Measurements from ENCODE around the gene MDM1. TPM values are rescaled to one million over a fixed set of nuclear protein-coding genes. Genes with fewer than 3 reads are reported as not detected.

MDM1 gene
- total and polyA plus RNA-seq, 4 donors, result 23.1 to 36.3 (median 34.5) TPM

GRCh38 chr12:68342966-68343365 is 10.8 kb upstream of the MDM1 start:
- Histone ChIP-seq H3K4me1 (ENCODE audit: control insufficient read depth, insufficient read depth, low read length) (no peaks in the 10 kb centered on the region), H3K27ac (ENCODE audit: low read depth, low read length) (no peak overlapping the region), H3K4me3 (ENCODE audit: low read depth, low read length) (no peak overlapping the region), H3K36me3 (ENCODE audit: control insufficient read depth, insufficient read depth, low read length) (no peaks in the 10 kb centered on the region), H3K9me3 (ENCODE audit: control insufficient read depth, insufficient read depth, low read length) (no peaks in the 10 kb centered on the region), H3K27me3 (ENCODE audit: control insufficient read depth, insufficient read depth, low read length) (no peaks in the 10 kb centered on the region)
- 70% methylated on average over 2 of the region's 3 CpGs for WGBS (ENCODE audit: insufficient coverage)
- DNase-seq (ENCODE audit: low read depth in 4 of 6, low spot score in 6 of 6), result peak in 1 of 6 donors; percentile 27

- H3K4me1 ChIP-seq (ENCODE audit: control insufficient read depth, insufficient read depth, low read length), result peaks cover 2% of the 10 kb centered on the region
- H3K36me3 ChIP-seq (ENCODE audit: control insufficient read depth, insufficient read depth, low read length), result no peaks in the 10 kb centered on the region
- no peak overlapping the region for H3K27ac ChIP-seq (ENCODE audit: low read depth, low read length)
- no peak overlapping the region for H3K4me3 ChIP-seq (ENCODE audit: low read depth, low read length)
- H3K9me3 ChIP-seq (ENCODE audit: control insufficient read depth, insufficient read depth, low read length), result no peaks in the 10 kb centered on the region
- no peaks in the 10 kb centered on the region for H3K27me3 ChIP-seq (ENCODE audit: control insufficient read depth, insufficient read depth, low read length)
- DNase-seq (ENCODE audit: low read depth in 4 of 6, low spot score in 6 of 6), result no peak
- 80% methylated on average over 1 of the region's 2 CpGs for WGBS (ENCODE audit: insufficient coverage)
These were observed 9.7 kb upstream of the MDM1 start for GRCh38 chr12:68341822-68342221.

GRCh38 chr12:68340404-68341270 is 8.5 kb upstream of the MDM1 start:
- Histone ChIP-seq H3K27me3 (ENCODE audit: control insufficient read depth, insufficient read depth, low read length) (no peaks in the 10 kb centered on the region), H3K9me3 (ENCODE audit: control insufficient read depth, insufficient read depth, low read length) (no peaks in the 10 kb centered on the region), H3K4me1 (ENCODE audit: control insufficient read depth, insufficient read depth, low read length) (peaks cover 2% of the 10 kb centered on the region), H3K27ac (ENCODE audit: low read depth, low read length) (no peak overlapping the region), H3K36me3 (ENCODE audit: control insufficient read depth, insufficient read depth, low read length) (no peaks in the 10 kb centered on the region), H3K4me3 (ENCODE audit: low read depth, low read length) (no peak overlapping the region)
- DNase-seq (ENCODE audit: low read depth in 4 of 6, low spot score in 6 of 6), result no peak
- WGBS (ENCODE audit: insufficient coverage), result 72% methylated on average over 4 of the region's 8 CpGs

- Histone ChIP-seq H3K27me3 (ENCODE audit: control insufficient read depth, insufficient read depth, low read length) (no peaks in the 10 kb centered on the region), H3K27ac (ENCODE audit: low read depth, low read length) (no peak overlapping the region), H3K4me1 (ENCODE audit: control insufficient read depth, insufficient read depth, low read length) (peaks cover 2% of the 10 kb centered on the region), H3K4me3 (ENCODE audit: low read depth, low read length) (no peak overlapping the region), H3K36me3 (ENCODE audit: control insufficient read depth, insufficient read depth, low read length) (no peaks in the 10 kb centered on the region), H3K9me3 (ENCODE audit: control insufficient read depth, insufficient read depth, low read length) (no peaks in the 10 kb centered on the region)
- DNase-seq (ENCODE audit: low read depth in 4 of 6, low spot score in 6 of 6), result peak in 2 of 6 donors; percentile 78
- 11% methylated on average over 3 of the region's 4 CpGs for WGBS (ENCODE audit: insufficient coverage)
These were observed 4.7 kb upstream of the MDM1 start for GRCh38 chr12:68336889-68337303.

- peak in 1 of 6 donors; percentile 31 for DNase-seq (ENCODE audit: low read depth in 4 of 6, low spot score in 6 of 6)
- H3K4me1 ChIP-seq (ENCODE audit: control insufficient read depth, insufficient read depth, low read length), result peaks cover 2% of the 10 kb centered on the region
- H3K27me3 ChIP-seq (ENCODE audit: control insufficient read depth, insufficient read depth, low read length), result no peaks in the 10 kb centered on the region
- H3K4me3 ChIP-seq (ENCODE audit: low read depth, low read length), result no peak overlapping the region
- no CpG with 5 or more reads among the region's 3 CpGs for WGBS (ENCODE audit: insufficient coverage)
- H3K27ac ChIP-seq (ENCODE audit: low read depth, low read length), result no peak overlapping the region
- no peaks in the 10 kb centered on the region for H3K9me3 ChIP-seq (ENCODE audit: control insufficient read depth, insufficient read depth, low read length)
- H3K36me3 ChIP-seq (ENCODE audit: control insufficient read depth, insufficient read depth, low read length), result no peaks in the 10 kb centered on the region
These were observed 3.3 kb upstream of the MDM1 start for GRCh38 chr12:68335462-68335861.

- no peak overlapping the region for H3K27ac ChIP-seq (ENCODE audit: low read depth, low read length)
These were observed 2.0 kb upstream of the MDM1 start for GRCh38 chr12:68334132-68334531.

GRCh38 chr12:68332728-68333630 is 817 bp upstream of the MDM1 start:
- peaks cover 2% of the 10 kb centered on the region for H3K4me1 ChIP-seq (ENCODE audit: control insufficient read depth, insufficient read depth, low read length)
- H3K27ac ChIP-seq (ENCODE audit: low read depth, low read length), result peak overlapping the region; percentile 79
- H3K9me3 ChIP-seq (ENCODE audit: control insufficient read depth, insufficient read depth, low read length), result no peaks in the 10 kb centered on the region
- WGBS (ENCODE audit: insufficient coverage), result 30% methylated on average over 9 of the region's 18 CpGs
- no peaks in the 10 kb centered on the region for H3K27me3 ChIP-seq (ENCODE audit: control insufficient read depth, insufficient read depth, low read length)
- H3K4me3 ChIP-seq (ENCODE audit: low read depth, low read length), result peak overlapping the region; percentile 86
- no peaks in the 10 kb centered on the region for H3K36me3 ChIP-seq (ENCODE audit: control insufficient read depth, insufficient read depth, low read length)
- DNase-seq (ENCODE audit: low read depth in 4 of 6, low spot score in 6 of 6), result peak in 1 of 6 donors; percentile 54

More at GRCh38 chr12:68334132-68334531, 2.0 kb upstream of the MDM1 start:
- 30% methylated on average over 3 of the region's 4 CpGs for WGBS (ENCODE audit: insufficient coverage)
- H3K27me3 ChIP-seq (ENCODE audit: control insufficient read depth, insufficient read depth, low read length), result no peaks in the 10 kb centered on the region
- peaks cover 2% of the 10 kb centered on the region for H3K4me1 ChIP-seq (ENCODE audit: control insufficient read depth, insufficient read depth, low read length)
- no peaks in the 10 kb centered on the region for H3K36me3 ChIP-seq (ENCODE audit: control insufficient read depth, insufficient read depth, low read length)
- H3K9me3 ChIP-seq (ENCODE audit: control insufficient read depth, insufficient read depth, low read length), result no peaks in the 10 kb centered on the region
- no peak overlapping the region for H3K4me3 ChIP-seq (ENCODE audit: low read depth, low read length)
- DNase-seq (ENCODE audit: low read depth in 4 of 6, low spot score in 6 of 6), result peak in 1 of 6 donors; percentile 68

- no peaks in the 10 kb centered on the region for H3K4me1 ChIP-seq (ENCODE audit: control insufficient read depth, insufficient read depth, low read length)
- peak overlapping the region; percentile 86 for H3K4me3 ChIP-seq (ENCODE audit: low read depth, low read length)
- no peaks in the 10 kb centered on the region for H3K36me3 ChIP-seq (ENCODE audit: control insufficient read depth, insufficient read depth, low read length)
- WGBS (ENCODE audit: insufficient coverage), result 0% methylated on average over 2 of the region's 9 CpGs
- no peak overlapping the region for H3K27ac ChIP-seq (ENCODE audit: low read depth, low read length)
- no peaks in the 10 kb centered on the region for H3K9me3 ChIP-seq (ENCODE audit: control insufficient read depth, insufficient read depth, low read length)
- no peak for DNase-seq (ENCODE audit: low read depth in 4 of 6, low spot score in 6 of 6)
- H3K27me3 ChIP-seq (ENCODE audit: control insufficient read depth, insufficient read depth, low read length), result no peaks in the 10 kb centered on the region
These were observed 678 bp downstream of the MDM1 start for GRCh38 chr12:68331500-68331868.

GRCh38 chr12:68327896-68328295 is 4.3 kb downstream of the MDM1 start:
- no peaks in the 10 kb centered on the region for H3K36me3 ChIP-seq (ENCODE audit: control insufficient read depth, insufficient read depth, low read length)
- H3K4me1 ChIP-seq (ENCODE audit: control insufficient read depth, insufficient read depth, low read length), result no peaks in the 10 kb centered on the region
- peak in 1 of 6 donors; percentile 24 for DNase-seq (ENCODE audit: low read depth in 4 of 6, low spot score in 6 of 6)
- no peaks in the 10 kb centered on the region for H3K27me3 ChIP-seq (ENCODE audit: control insufficient read depth, insufficient read depth, low read length)
- no peak overlapping the region for H3K27ac ChIP-seq (ENCODE audit: low read depth, low read length)
- no peak overlapping the region for H3K4me3 ChIP-seq (ENCODE audit: low read depth, low read length)
- 67% methylated on average over 1 of the region's 3 CpGs for WGBS (ENCODE audit: insufficient coverage)
- H3K9me3 ChIP-seq (ENCODE audit: control insufficient read depth, insufficient read depth, low read length), result no peaks in the 10 kb centered on the region
